H1 (cell line): ENCODE measurements around the gene PROSER1. TPM values are rescaled to one million over a fixed set of nuclear protein-coding genes. Genes with fewer than 3 reads are reported as not detected.
"Not testable (repeated sequence)": the region's sequence is repeated elsewhere in the genome, so short reads cannot be mapped to it uniquely, and the experiment has no call there.

Experiments used
- CTCF ChIA-PET: fragments of 300-600 bp; sonication (Branson Sonifier 250); formaldehyde crosslinking; loops from one replicate; lab custom pipeline; 2021; ENCODE audit not compliant: partially characterized antibody; lab: Charles Lee
- POLR2A ChIA-PET: fragments of 300-600 bp; sonication (Branson Sonifier 250); formaldehyde crosslinking; loops from one replicate; lab custom pipeline; 2021; ENCODE audit warnings: inconsistent platforms; ENCODE audit not compliant: partially characterized antibody; lab: Charles Lee
- DNase-seq, 2 experiments: peaks; one replicate each; pipeline versions ENCODE4 v3.0.0 to v3.0.0-alpha.2; 2010 to 2022; ENCODE audit warnings: low spot score in 2 of 2, low read depth in 1 of 2, mixed read lengths in 1 of 2
- FAIRE-seq: peaks from 2 replicates; lab custom pipeline; 2011; peaks lifted over from hg19 to GRCh38; lab: Jason Lieb, UNC
- H2AFZ ChIP-seq: 2 replicates; pipeline ENCODE4 v1.8.1; 2012; ENCODE audit warnings: low read length, inconsistent platforms
- H2AK5ac ChIP-seq: 2 replicates; pipeline ENCODE4 v1.6.1; 2013; ENCODE audit warnings: low read depth, low read length
- H2BK120ac ChIP-seq: replicated peaks from 2 replicates; pipeline ENCODE3; 2013; ENCODE audit warnings: low read depth, low read length, inconsistent platforms
- H2BK12ac ChIP-seq: 2 replicates; pipeline ENCODE4 v1.6.1; 2013; ENCODE audit warnings: low read depth, low read length
- H2BK15ac ChIP-seq: 2 replicates; pipeline ENCODE4 v1.6.1; 2013; ENCODE audit warnings: low read length
- H2BK20ac ChIP-seq: 2 replicates; pipeline ENCODE4 v1.6.1; 2013; ENCODE audit warnings: low read length
- H2BK5ac ChIP-seq: 2 replicates; pipeline ENCODE4 v1.6.1; 2013; ENCODE audit warnings: low read depth, low read length
- H3K14ac ChIP-seq: 2 replicates; pipeline ENCODE4 v1.6.1; 2013; ENCODE audit warnings: inconsistent platforms; ENCODE audit not compliant: insufficient read length
- H3K18ac ChIP-seq: 2 replicates; pipeline ENCODE4 v1.6.1; 2013; ENCODE audit warnings: low read length; ENCODE audit errors: extremely low read depth
- H3K23ac ChIP-seq: 2 replicates; pipeline ENCODE4 v1.6.1; 2013; ENCODE audit warnings: inconsistent platforms; ENCODE audit not compliant: insufficient read length
- H3K23me2 ChIP-seq: 2 replicates; pipeline ENCODE4 v1.6.1; 2013; ENCODE audit warnings: low read depth, low read length
- H3K27ac ChIP-seq: 2 replicates; pipeline ENCODE4 v1.6.1; 2011; ENCODE audit warnings: low read depth, low read length, inconsistent platforms
- H3K27me3 ChIP-seq, 4 experiments: replicated peaks in 1 of 4; 1 replicate in 1 of 4; 2 replicates in 3 of 4; pipeline versions ENCODE4 v1.6.1 to v1.8.1; 2011 to 2013; ENCODE audit warnings: low read length in 3 of 4, mild to moderate bottlenecking in 3 of 4, inconsistent platforms in 2 of 4, mixed read lengths in 2 of 4, moderate library complexity in 1 of 4; ENCODE audit not compliant: control insufficient read depth in 3 of 4, insufficient read depth in 3 of 4; ENCODE audit errors: extremely low read depth in 1 of 4
- H3K36me3 ChIP-seq, 4 experiments: 2 replicates each; pipeline versions ENCODE4 v1.6.1 to v1.8.1; 2011 to 2013; ENCODE audit warnings: mild to moderate bottlenecking in 4 of 4, low read length in 3 of 4, moderate library complexity in 2 of 4, control low read depth in 1 of 4, inconsistent platforms in 1 of 4; ENCODE audit not compliant: insufficient read depth in 4 of 4, control insufficient read depth in 2 of 4
- H3K4ac ChIP-seq: replicated peaks from 2 replicates; pipeline ENCODE3; 2013; ENCODE audit warnings: low read length, low read depth, mixed read lengths, inconsistent platforms; ENCODE audit not compliant: insufficient read length
- H3K4me1 ChIP-seq, 4 experiments: replicated peaks in 1 of 4; 1 replicate in 1 of 4; 2 replicates in 3 of 4; pipeline versions ENCODE4 v1.6.1 to v1.8.1; 2011 to 2013; ENCODE audit warnings: low read length in 3 of 4, inconsistent platforms in 2 of 4, mixed read lengths in 1 of 4; ENCODE audit not compliant: insufficient read depth in 4 of 4, control insufficient read depth in 3 of 4
- H3K4me2 ChIP-seq, 2 experiments: 2 replicates each; pipeline versions ENCODE4 v1.6.1 to v1.8.1; 2011 to 2013; ENCODE audit warnings: low read depth in 2 of 2, low read length in 2 of 2, control low read depth in 1 of 2, inconsistent platforms in 1 of 2, mild to moderate bottlenecking in 1 of 2; ENCODE audit not compliant: insufficient read depth in 1 of 2
- H3K4me3 ChIP-seq, 4 experiments: fragments of 200-600, 300-600 bp in 1 of 4; sonication (generic), shearing (Covaris generic), sonication (Bioruptor Twin) in 1 of 4; 2 replicates each; pipeline versions ENCODE4 v1.5.1 to v1.8.1; 2011 to 2016; ENCODE audit warnings: low read length in 4 of 4, low read depth in 3 of 4, control low read depth in 2 of 4, inconsistent platforms in 2 of 4, mild to moderate bottlenecking in 2 of 4, mixed read lengths in 1 of 4, moderate library complexity in 1 of 4; ENCODE audit not compliant: insufficient read depth in 2 of 4; ENCODE audit errors: extremely low read depth in 1 of 4
- H3K56ac ChIP-seq: replicated peaks from 2 replicates; pipeline ENCODE3; 2013; ENCODE audit warnings: low read depth, mild to moderate bottlenecking, mixed read lengths, low read length, inconsistent platforms; ENCODE audit not compliant: insufficient read length
- H3K79me1 ChIP-seq: 2 replicates; pipeline ENCODE4 v1.6.1; 2013; ENCODE audit warnings: low read depth, low read length, control low read depth
- H3K79me2 ChIP-seq, 2 experiments: 2 replicates each; pipeline versions ENCODE4 v1.6.1 to v1.8.1; 2012 to 2013; ENCODE audit warnings: low read length in 2 of 2, mild to moderate bottlenecking in 2 of 2, inconsistent platforms in 1 of 2; ENCODE audit not compliant: insufficient read depth in 2 of 2, control insufficient read depth in 1 of 2
- H3K9ac ChIP-seq, 4 experiments: replicated peaks in 1 of 4; 1 replicate in 1 of 4; 2 replicates in 3 of 4; pipeline versions ENCODE4 v1.6.1 to v1.8.1; 2011 to 2013; ENCODE audit warnings: low read depth in 3 of 4, low read length in 3 of 4, control low read depth in 2 of 4, mild to moderate bottlenecking in 2 of 4, moderate library complexity in 2 of 4, inconsistent platforms in 1 of 4; ENCODE audit errors: extremely low read depth in 1 of 4
- H3K9me3 ChIP-seq, 2 experiments: 2 replicates each; pipeline versions ENCODE4 v1.6.1 to v1.8.1; 2012 to 2013; ENCODE audit warnings: mild to moderate bottlenecking in 2 of 2, moderate library complexity in 2 of 2, control low read depth in 1 of 2, inconsistent platforms in 1 of 2, low read depth in 1 of 2, low read length in 1 of 2, mixed read lengths in 1 of 2; ENCODE audit not compliant: insufficient read depth in 2 of 2
- H4K20me1 ChIP-seq, 2 experiments: replicated peaks in 1 of 2; 2 replicates each; pipeline versions ENCODE3 to v1.8.1; 2011 to 2013; ENCODE audit warnings: inconsistent platforms in 2 of 2, low read length in 2 of 2, mild to moderate bottlenecking in 1 of 2; ENCODE audit not compliant: insufficient read depth in 2 of 2, control insufficient read depth in 1 of 2
- H4K5ac ChIP-seq: 2 replicates; pipeline ENCODE4 v1.6.1; 2013; ENCODE audit warnings: low read length, low read depth, mixed read lengths, inconsistent platforms; ENCODE audit not compliant: insufficient read length
- H4K8ac ChIP-seq: 2 replicates; pipeline ENCODE4 v1.8.0; 2013; ENCODE audit warnings: mild to moderate bottlenecking, moderate library complexity, low read length, inconsistent platforms; ENCODE audit not compliant: insufficient read depth; ENCODE audit errors: extremely low read depth
- H4K91ac ChIP-seq: replicated peaks from 2 replicates; pipeline ENCODE3; 2013; ENCODE audit warnings: low read length, mixed read lengths, inconsistent platforms; ENCODE audit not compliant: insufficient read length
- YY1 ChIP-seq: IDR thresholded peaks from 2 replicates; pipeline ENCODE4 v1.6.1; 2011; ENCODE audit warnings: low read depth, mild to moderate bottlenecking, low read length
- WGBS, 2 experiments: shearing (Covaris generic) in 1 of 2; methylation state at CpG; one replicate each; pipeline versions ENCODE4 v1.1.6 to v1.1.7; 2013 to 2015; ENCODE audit warnings: low lambda C conversion rate in 2 of 2, mixed read lengths in 2 of 2, inconsistent platforms in 1 of 2, low coverage in 1 of 2, missing lambda C conversion rate in 1 of 2; ENCODE audit not compliant: insufficient replicate concordance in 2 of 2, insufficient coverage in 1 of 2, insufficient read length in 1 of 2; ENCODE audit errors: extremely low coverage in 1 of 2, missing lambda C conversion rate in 1 of 2; 5-methylcytosine and 5-hydroxymethylcytosine counted together
- polyA plus RNA-seq, 7 experiments: library from polyadenylated mRNA; depleted of rRNA in 3 of 7; stranded (reverse) in 5 of 7; unstranded in 2 of 7; fragments of >200 nt in 5 of 7; fragments of 200-250 nt in 2 of 7; gene quantifications; 1 replicate in 5 of 7; 2 replicates in 1 of 7; 4 replicates in 1 of 7; pipeline versions ENCODE4 v1.2.1 to v1.2.3, GENCODE V29; 2011 to 2013; ENCODE audit warnings: missing spikeins in 2 of 7, mixed read lengths in 2 of 7
- total RNA-seq: library from RNA; stranded (reverse); fragmentation: NEBNext Ultra II Directional; extraction: Animal tissue kit (Norgen Biotek cat#: 25700); gene quantifications from 2 replicates; pipeline ENCODE4 v1.2.1, GENCODE V29; 2021

The PROSER1 gene
- total and polyA plus RNA-seq, 2 of the 8 experiments (the other 6 are each of a cell fraction or from before 2014, with no cell fraction given), result 99.2 to 116 TPM

GRCh38 chr13:39006371-39007111, 31.3 kb downstream of the PROSER1 start:
- H3K56ac ChIP-seq, H3K9me3 ChIP-seq, H3K27me3 ChIP-seq, H4K5ac ChIP-seq, H4K20me1 ChIP-seq, H3K23ac ChIP-seq, H3K27ac ChIP-seq, H2BK5ac ChIP-seq, H4K8ac ChIP-seq, H3K4ac ChIP-seq, H3K18ac ChIP-seq, H3K4me1 ChIP-seq, H3K79me1 ChIP-seq, H2AK5ac ChIP-seq, H2BK15ac ChIP-seq, H3K4me3 ChIP-seq, H3K9ac ChIP-seq, H2BK12ac ChIP-seq, H4K91ac ChIP-seq, FAIRE-seq, H3K79me2 ChIP-seq, H3K14ac ChIP-seq, H3K23me2 ChIP-seq, H2AFZ ChIP-seq, H2BK20ac ChIP-seq, H2BK120ac ChIP-seq: not testable (repeated sequence)
- ChIA-PET CTCF (interaction anchor here (0.6 to 1.2 kb wide), 5 partner anchors 20 to 100 kb away, joined by 3 to 5 read pairs (median 3); no protein-coding TSS in a partner anchor), POLR2A (interaction anchor here (0.6 to 3.2 kb wide), 10 partner anchors 11 to 1411 kb away, joined by 3 to 15 read pairs (median 3); partner anchors contain the start of genes NHLRC3 and PROSER1)
- Histone ChIP-seq H3K36me3 (peaks cover 9 to 43% (median 18%) of the 10 kb centered on the region in 4 experiments), H3K4me2 (peak overlapping the region in 1 of 2 experiments; percentile 49; a peak in 1 of 4 replicates)
- WGBS, 2 experiments, result 75% methylated on average over 22 of the region's 29 CpGs; no CpG with 5 or more reads in 1 of the 2 experiments
- peak; percentile 48; the same call in 1 of the 2 replicates for TF ChIP-seq YY1
- DNase-seq, result peak in 1 of 2 experiments; percentile 66
